OCI-LY7 (cell line): Measurements from ENCODE around the gene PLPPR4. TPM values are rescaled to one million over a fixed set of nuclear protein-coding genes. Genes with fewer than 3 reads are reported as not detected.

Experiments used
- BruUV-seq: library from RNA; stranded (reverse); fragments of 400-500 nt; replicated peaks from 2 replicates; lab custom pipeline; 2021; lab: Mats Ljungman, UMichigan
- CTCF ChIA-PET: fragments of 300-600 bp; sonication (Branson Sonifier 250); formaldehyde crosslinking; loops from one replicate; lab custom pipeline; 2022; ENCODE audit warnings: antibody characterized with exemption; ENCODE audit not compliant: unreplicated experiment; lab: Charles Lee
- POLR2A ChIA-PET: fragments of 300-600 bp; sonication (Branson Sonifier 250); formaldehyde crosslinking; loops from one replicate; lab custom pipeline; 2022; ENCODE audit warnings: antibody characterized with exemption; lab: Charles Lee
- DNase-seq: peaks from one replicate; pipeline ENCODE4 v3.0.0-alpha.2; 2015; ENCODE audit warnings: low spot score
- H2AFZ ChIP-seq: fragments of 200-600 bp; sonication (generic), shearing (Covaris generic); 2 replicates; pipeline ENCODE4 v1.6.1; 2014; ENCODE audit warnings: mild to moderate bottlenecking, antibody characterized with exemption, low read length, moderate library complexity
- H3K27ac ChIP-seq: fragments of 200-600 bp; sonication (generic); 2 replicates; pipeline ENCODE4 v1.5.1; 2014; ENCODE audit warnings: mixed run types, low read depth, mild to moderate bottlenecking, moderate library complexity, low read length, inconsistent platforms; ENCODE audit not compliant: poor library complexity, severe bottlenecking
- H3K36me3 ChIP-seq: fragments of 200-600 bp; sonication (generic); 2 replicates; pipeline ENCODE4 v1.6.1; 2014; ENCODE audit warnings: mild to moderate bottlenecking, antibody characterized with exemption, low read length, moderate library complexity, mixed read lengths; ENCODE audit not compliant: insufficient read depth
- H3K4me1 ChIP-seq: fragments of 200-600 bp; sonication (generic); 2 replicates; pipeline ENCODE4 v1.5.1; 2014; ENCODE audit warnings: mild to moderate bottlenecking, low read length; ENCODE audit not compliant: insufficient read depth, poor library complexity, severe bottlenecking
- H3K4me2 ChIP-seq: fragments of 200-600 bp; sonication (generic); 2 replicates; pipeline ENCODE4 v1.6.1; 2014; ENCODE audit warnings: mild to moderate bottlenecking, low read length
- H3K4me3 ChIP-seq: fragments of 200-600 bp; sonication (generic); 2 replicates; pipeline ENCODE4 v1.5.1; 2014; ENCODE audit warnings: mild to moderate bottlenecking, low read depth, low read length; ENCODE audit not compliant: poor library complexity, severe bottlenecking
- H3K79me2 ChIP-seq: fragments of 200-600 bp; sonication (generic); 2 replicates; pipeline ENCODE4 v1.6.1; 2016; ENCODE audit warnings: low read depth, mild to moderate bottlenecking, low read length, moderate library complexity, mixed read lengths; ENCODE audit not compliant: insufficient read depth
- H3K9me2 ChIP-seq: fragments of 200-600 bp; sonication (generic); 2 replicates; pipeline ENCODE4 v1.6.1; 2016; ENCODE audit warnings: mild to moderate bottlenecking, low read length, mixed read lengths; ENCODE audit not compliant: insufficient read depth
- H3K9me3 ChIP-seq: fragments of 200-600 bp; sonication (generic); 2 replicates; pipeline ENCODE4 v1.6.1; 2014; ENCODE audit warnings: mild to moderate bottlenecking, mixed run types, low read length, mixed read lengths
- H4K20me1 ChIP-seq: fragments of 200-600 bp; sonication (generic); 2 replicates; pipeline ENCODE4 v1.6.1; 2014; ENCODE audit warnings: mild to moderate bottlenecking, antibody characterized with exemption, low read length, moderate library complexity, mixed read lengths; ENCODE audit not compliant: insufficient read depth
- CTCF ChIP-seq: fragments of 200-600 bp; sonication (generic); conservative IDR thresholded peaks from 2 replicates; pipeline ENCODE4 v1.5.1; 2014; ENCODE audit warnings: mild to moderate bottlenecking, antibody characterized with exemption, low read length, moderate library complexity, mixed read lengths
- EZH2phosphoT487 ChIP-seq: fragments of 200-600 bp; sonication (generic); IDR thresholded peaks from 2 replicates; pipeline ENCODE4 v1.6.1; 2018; ENCODE audit warnings: low read depth, borderline replicate concordance, mild to moderate bottlenecking, mixed run types, antibody characterized with exemption, low read length, moderate library complexity, mixed read lengths
- intact Hi-C: fragments of 100-400 bp; cut with micrococcal nuclease; formaldehyde crosslinking; loops from one replicate; pipeline ENCODE4 v1.10.0; 2022; ENCODE audit not compliant: unreplicated experiment
- total RNA-seq, 2 experiments: library from RNA; depleted of rRNA in 1 of 2; stranded (reverse); fragments of >200 nt in 1 of 2; shearing (Covaris generic) in 1 of 2; gene quantifications; 2 replicates each; pipeline ENCODE4 v1.2.3, GENCODE V29; 2014 to 2022

PLPPR4 gene
- total RNA-seq, 2 experiments from 2014 or later: not detected

DNA sequence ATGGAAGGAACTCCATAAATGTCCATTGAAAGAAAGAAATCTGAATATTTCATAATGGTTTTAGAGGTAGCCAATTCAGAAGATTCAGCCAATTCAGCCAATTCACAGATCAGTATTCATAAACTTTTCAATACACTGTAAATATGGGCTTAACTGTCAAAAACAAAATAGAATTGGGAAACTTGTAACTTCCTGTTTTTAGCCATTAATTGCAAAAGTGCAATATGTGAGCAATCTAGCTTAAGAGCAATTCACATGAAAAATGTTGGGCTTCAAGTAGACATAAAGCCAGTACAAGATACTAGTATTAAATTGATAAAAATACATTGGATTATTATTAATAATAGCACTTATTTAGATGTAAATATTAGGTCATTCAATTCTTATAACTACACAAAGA, 27.5 kb upstream of the PLPPR4 start:
- H3K9me2 ChIP-seq: no peaks in the 10 kb centered on the region
- no peak for TF ChIP-seq EZH2phosphoT487
- TF ChIP-seq CTCF: no peak
- no peak overlapping the region for H3K4me2 ChIP-seq
- ChIA-PET CTCF (no interaction called here), POLR2A (no interaction called here)
- BruUV-seq: no TSS peak
- no peaks in the 10 kb centered on the region for H3K4me1 ChIP-seq
- DNase-seq: no peak
- intact Hi-C loops: no loop called here
- no peak overlapping the region for H2AFZ ChIP-seq
- H3K27ac ChIP-seq: no peak overlapping the region
- no peaks in the 10 kb centered on the region for H3K9me3 ChIP-seq
- no peak overlapping the region for H3K4me3 ChIP-seq
- no peaks in the 10 kb centered on the region for H3K79me2 ChIP-seq
- H3K36me3 ChIP-seq: no peaks in the 10 kb centered on the region
- no peaks in the 10 kb centered on the region for H4K20me1 ChIP-seq

DNA sequence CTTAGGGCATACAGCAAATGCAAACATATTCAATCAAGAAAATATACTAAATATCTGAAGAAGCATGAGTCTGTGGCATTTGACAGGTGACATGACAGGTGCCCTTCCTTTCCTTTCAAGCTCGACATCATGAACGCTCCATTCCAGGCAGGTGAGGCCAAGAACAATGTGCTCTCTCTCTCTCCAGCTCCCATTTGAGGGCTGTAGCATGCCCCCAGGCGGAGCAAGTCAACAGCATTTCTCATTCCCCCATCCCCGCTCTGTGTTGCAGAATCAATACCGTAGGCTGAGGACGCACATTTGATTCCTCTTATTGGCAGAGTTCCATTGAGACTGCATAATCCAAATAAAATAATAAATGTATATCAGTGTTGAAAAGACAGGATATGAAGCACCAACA, 24.6 kb upstream of the PLPPR4 start:
- no TSS peak for BruUV-seq

More for the DNA sequence above, 24.6 kb upstream of the PLPPR4 start:
- Histone ChIP-seq H3K36me3 (no peaks in the 10 kb centered on the region), H4K20me1 (no peaks in the 10 kb centered on the region), H3K79me2 (no peaks in the 10 kb centered on the region), H3K4me1 (no peaks in the 10 kb centered on the region), H3K4me3 (no peak overlapping the region), H3K9me3 (no peaks in the 10 kb centered on the region), H2AFZ (no peak overlapping the region), H3K9me2 (no peaks in the 10 kb centered on the region), H3K4me2 (no peak overlapping the region), H3K27ac (no peak overlapping the region)
- POLR2A ChIA-PET: no interaction called here
- CTCF ChIA-PET: interaction anchor here (0.6 kb wide), 1 partner anchor 10 kb away, joined by 3 read pairs; no protein-coding TSS in a partner anchor
- TF ChIP-seq EZH2phosphoT487 (no peak), CTCF (no peak)
- no peak for DNase-seq
- intact Hi-C loops: no loop called here
